Right lobe of liver (tissue), 4 donors: ENCODE data around the gene CCSER1.

Source experiments
- CTCF ChIP-seq, 4 donors: fragments of 200-600 bp in 3 of 4; fragments of 450-650 bp in 1 of 4; IDR thresholded peaks; one replicate each; pipeline versions ENCODE4 v1.5.1 to v1.8.0; 2016 to 2022; ENCODE audit warnings: antibody characterized with exemption in 4 of 4, mild to moderate bottlenecking in 2 of 4
- POLR2A ChIP-seq: fragments of 450-650 bp; IDR thresholded peaks from one replicate; pipeline ENCODE4 v1.6.1; 2017; ENCODE audit warnings: antibody characterized with exemption, mild to moderate bottlenecking
- donor health status: DM: no; HTN: no; CAD: no.
- donor health status: DM: no; HTN: no; CAD: no.
- donor health status: DM: no; HTN: yes; CAD: no.

- no peak for TF ChIP-seq CTCF (IDR thresholded peaks at IDR 0.05)
- TF ChIP-seq POLR2A, result no peak
Observed at GRCh38 chr4:90543419-90544170, 416.4 kb downstream of the CCSER1 start.
